ENCODE measurements around the gene SLAMF6. TPM values are rescaled to one million over a fixed set of nuclear protein-coding genes. Genes with fewer than 3 reads are reported as not detected.
"Not testable (repeated sequence)": the region's sequence is repeated elsewhere in the genome, so short reads cannot be mapped to it uniquely, and the experiment has no call there.

The SLAMF6 gene
- total and polyA plus RNA-seq, 2 experiments from 2014 or later: not detected

DNA sequence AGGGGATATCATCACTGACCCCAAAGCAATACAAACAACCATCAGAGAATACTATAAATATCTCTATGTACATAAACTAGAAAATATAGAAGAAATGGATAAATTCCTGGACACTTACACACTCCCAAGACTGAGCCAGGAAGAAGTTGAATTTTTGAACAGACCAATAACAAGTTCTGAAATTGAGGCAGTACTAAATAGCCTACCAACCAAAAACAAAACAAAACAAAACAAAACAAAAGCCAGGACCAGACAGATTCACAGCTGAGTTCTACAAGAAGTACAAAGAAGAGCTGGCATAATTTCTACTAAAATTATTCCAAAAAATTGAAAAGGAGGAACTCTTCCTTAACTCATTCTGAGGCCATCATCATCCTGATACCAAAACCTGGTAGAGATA lies 37.8 kb upstream of the SLAMF6 start:
- H3K27ac ChIP-seq: no peak overlapping the region
- no peak overlapping the region for H3K4me2 ChIP-seq
- DNase-seq (ENCODE audit: low spot score): no peak
- no peaks in the 10 kb centered on the region for H3K79me2 ChIP-seq
- peaks cover 5% of the 10 kb centered on the region for H3K9me3 ChIP-seq (ENCODE audit: low read depth)
- H3K9me2 ChIP-seq (replicated peaks; ENCODE audit: insufficient read depth): no peaks in the 10 kb centered on the region
- TF ChIP-seq EZH2 (IDR thresholded peaks at IDR 0.05; ENCODE audit: borderline replicate concordance): no peak
- no peak for TF ChIP-seq EZH2phosphoT487 (IDR thresholded peaks at IDR 0.05; ENCODE audit: low read depth, severe bottlenecking, unreplicated experiment)
- TF ChIP-seq, protein P1, sequence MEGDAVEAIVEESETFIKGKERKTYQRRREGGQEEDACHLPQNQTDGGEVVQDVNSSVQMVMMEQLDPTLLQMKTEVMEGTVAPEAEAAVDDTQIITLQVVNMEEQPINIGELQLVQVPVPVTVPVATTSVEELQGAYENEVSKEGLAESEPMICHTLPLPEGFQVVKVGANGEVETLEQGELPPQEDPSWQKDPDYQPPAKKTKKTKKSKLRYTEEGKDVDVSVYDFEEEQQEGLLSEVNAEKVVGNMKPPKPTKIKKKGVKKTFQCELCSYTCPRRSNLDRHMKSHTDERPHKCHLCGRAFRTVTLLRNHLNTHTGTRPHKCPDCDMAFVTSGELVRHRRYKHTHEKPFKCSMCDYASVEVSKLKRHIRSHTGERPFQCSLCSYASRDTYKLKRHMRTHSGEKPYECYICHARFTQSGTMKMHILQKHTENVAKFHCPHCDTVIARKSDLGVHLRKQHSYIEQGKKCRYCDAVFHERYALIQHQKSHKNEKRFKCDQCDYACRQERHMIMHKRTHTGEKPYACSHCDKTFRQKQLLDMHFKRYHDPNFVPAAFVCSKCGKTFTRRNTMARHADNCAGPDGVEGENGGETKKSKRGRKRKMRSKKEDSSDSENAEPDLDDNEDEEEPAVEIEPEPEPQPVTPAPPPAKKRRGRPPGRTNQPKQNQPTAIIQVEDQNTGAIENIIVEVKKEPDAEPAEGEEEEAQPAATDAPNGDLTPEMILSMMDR (IDR thresholded peaks at IDR 0.05; ENCODE audit: poor library complexity): no peak
- H3K27me3 ChIP-seq: no peaks in the 10 kb centered on the region
- H3K4me3 ChIP-seq: no peak overlapping the region
- no peak overlapping the region for H2AFZ ChIP-seq
- H3K4me1 ChIP-seq (ENCODE audit: insufficient read depth): no peaks in the 10 kb centered on the region
- no peaks in the 10 kb centered on the region for H3K36me3 ChIP-seq (replicated peaks; ENCODE audit: insufficient read depth, low read depth)
- H4K20me1 ChIP-seq (ENCODE audit: insufficient read depth, poor library complexity, severe bottlenecking): no peaks in the 10 kb centered on the region

DNA sequence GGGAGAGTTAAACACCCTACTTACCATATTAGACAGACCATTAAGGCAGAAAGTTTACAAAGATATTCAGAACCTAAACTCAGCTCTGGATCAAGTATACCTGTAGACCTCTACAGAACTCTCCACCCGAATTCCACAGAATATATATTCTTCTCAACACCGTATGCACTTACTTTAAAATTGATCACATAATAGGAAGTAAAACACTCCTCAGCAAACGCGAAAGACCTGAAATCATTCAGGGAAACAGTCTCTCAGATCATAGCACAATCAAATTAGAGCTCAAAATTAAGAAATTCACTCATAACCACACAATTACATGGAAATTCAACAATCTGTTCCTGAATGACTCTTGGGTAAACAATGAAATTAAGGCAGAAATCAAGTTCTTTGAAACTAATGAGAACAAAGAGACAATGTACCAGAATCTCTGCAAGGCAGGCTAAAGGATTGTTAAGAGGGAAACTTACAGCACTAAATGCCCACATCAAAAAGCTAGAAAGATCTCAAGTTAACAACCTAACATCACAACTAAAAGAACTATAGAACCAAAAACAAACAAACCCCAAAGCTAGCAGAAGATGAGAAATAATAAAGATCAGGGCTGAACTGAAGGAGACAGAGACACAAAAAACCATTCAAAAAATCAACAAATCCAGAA lies 37.1 kb upstream of the SLAMF6 start:
- H3K9me2 ChIP-seq (replicated peaks; ENCODE audit: insufficient read depth): no peaks in the 10 kb centered on the region
- H2AFZ ChIP-seq: no peak overlapping the region
- 89% methylated on average over 4 of the region's 4 CpGs for WGBS (ENCODE audit: low lambda C conversion rate, missing lambda C conversion rate)
- no peak overlapping the region for H3K27ac ChIP-seq
- peaks cover 5% of the 10 kb centered on the region for H3K9me3 ChIP-seq (ENCODE audit: low read depth)
- H3K36me3 ChIP-seq (replicated peaks; ENCODE audit: insufficient read depth, low read depth): no peaks in the 10 kb centered on the region
- H4K20me1 ChIP-seq (ENCODE audit: insufficient read depth, poor library complexity, severe bottlenecking): no peaks in the 10 kb centered on the region
- no peak for DNase-seq (ENCODE audit: low spot score)
- no peaks in the 10 kb centered on the region for H3K27me3 ChIP-seq
- no peak overlapping the region for H3K4me3 ChIP-seq
- H3K79me2 ChIP-seq: no peaks in the 10 kb centered on the region
- TF ChIP-seq, protein P1 (IDR thresholded peaks at IDR 0.05; ENCODE audit: poor library complexity): no peak
- TF ChIP-seq EZH2phosphoT487 (IDR thresholded peaks at IDR 0.05; ENCODE audit: low read depth, severe bottlenecking, unreplicated experiment): no peak
- no peak for TF ChIP-seq EZH2 (IDR thresholded peaks at IDR 0.05; ENCODE audit: borderline replicate concordance)
- no peak overlapping the region for H3K4me2 ChIP-seq
- no peaks in the 10 kb centered on the region for H3K4me1 ChIP-seq (ENCODE audit: insufficient read depth)

DNA sequence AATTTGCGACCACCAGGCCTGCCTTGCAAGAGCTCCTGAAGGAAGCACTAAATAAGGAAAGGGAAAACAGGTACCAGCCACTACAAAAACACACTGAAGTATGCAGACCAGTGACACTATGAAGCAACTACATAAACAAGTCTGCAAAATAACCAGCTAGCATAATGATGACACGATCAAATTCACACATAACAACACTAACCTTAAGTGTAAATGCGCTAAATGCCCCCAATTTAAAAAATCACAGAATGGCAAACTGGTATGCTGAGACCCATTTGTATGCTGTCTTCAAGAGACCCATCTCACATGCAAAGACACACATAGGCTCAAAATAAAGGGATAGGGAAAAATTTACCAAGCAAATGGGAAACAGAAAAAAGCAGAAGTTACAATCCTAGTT lies 36.4 kb upstream of the SLAMF6 start:
- DNase-seq (ENCODE audit: low spot score); H3K9me3 ChIP-seq (ENCODE audit: low read depth); H3K9me2 ChIP-seq (replicated peaks; ENCODE audit: insufficient read depth); H2AFZ ChIP-seq; H3K36me3 ChIP-seq (replicated peaks; ENCODE audit: insufficient read depth, low read depth); H3K4me3 ChIP-seq; H3K4me2 ChIP-seq; H3K4me1 ChIP-seq (ENCODE audit: insufficient read depth); H3K27me3 ChIP-seq; H4K20me1 ChIP-seq (ENCODE audit: insufficient read depth, poor library complexity, severe bottlenecking); H3K79me2 ChIP-seq; H3K27ac ChIP-seq: not testable (repeated sequence)
- 94% methylated on average over 3 of the region's 3 CpGs for WGBS (ENCODE audit: low lambda C conversion rate, missing lambda C conversion rate)

DNA sequence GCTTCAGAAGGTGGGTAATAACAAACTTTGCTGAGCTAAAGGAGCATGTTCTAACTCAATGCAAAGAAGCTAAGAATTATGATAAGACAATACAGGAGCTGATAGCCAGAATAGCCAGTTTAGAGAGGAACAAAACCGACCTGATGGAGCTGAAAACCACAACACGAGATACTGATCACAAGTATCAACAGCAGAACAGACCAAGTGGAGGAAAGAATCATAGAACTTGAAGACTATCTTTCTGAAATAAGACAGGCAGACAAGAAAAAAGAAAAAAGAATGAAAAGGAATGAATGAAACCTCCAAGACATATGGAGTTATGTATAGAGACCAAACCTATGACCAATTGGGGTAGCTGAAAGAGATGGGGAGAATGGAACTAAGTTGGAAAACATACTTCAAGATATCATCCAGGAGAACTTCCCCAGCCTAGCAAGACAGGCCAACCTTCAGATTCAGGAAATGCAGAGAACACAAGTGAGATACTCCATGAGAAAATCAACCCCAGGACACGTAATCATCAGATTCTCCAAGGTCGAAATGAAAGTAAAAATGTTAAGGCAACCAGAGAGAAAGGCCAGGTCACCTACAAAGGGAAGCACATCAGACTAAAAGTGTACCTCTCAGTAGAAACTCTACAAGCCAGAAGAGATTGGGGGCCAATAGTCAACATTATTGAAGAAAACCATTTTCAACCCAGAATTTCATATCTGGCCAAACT lies 35.8 kb upstream of the SLAMF6 start:
- no peaks in the 10 kb centered on the region for H3K36me3 ChIP-seq (replicated peaks; ENCODE audit: insufficient read depth, low read depth)
- H3K4me1 ChIP-seq (ENCODE audit: insufficient read depth): no peaks in the 10 kb centered on the region
- no peak overlapping the region for H3K4me2 ChIP-seq
- H3K27ac ChIP-seq: no peak overlapping the region
- no peak for DNase-seq (ENCODE audit: low spot score)
- no peak overlapping the region for H3K4me3 ChIP-seq
- H4K20me1 ChIP-seq (ENCODE audit: insufficient read depth, poor library complexity, severe bottlenecking): no peaks in the 10 kb centered on the region
- no peaks in the 10 kb centered on the region for H3K9me2 ChIP-seq (replicated peaks; ENCODE audit: insufficient read depth)
- 83% methylated on average over 4 of the region's 4 CpGs for WGBS (ENCODE audit: low lambda C conversion rate, missing lambda C conversion rate)
- no peaks in the 10 kb centered on the region for H3K27me3 ChIP-seq
- no peak for TF ChIP-seq EZH2 (IDR thresholded peaks at IDR 0.05; ENCODE audit: borderline replicate concordance)
- TF ChIP-seq, protein P1 (IDR thresholded peaks at IDR 0.05; ENCODE audit: poor library complexity): no peak
- TF ChIP-seq EZH2phosphoT487 (IDR thresholded peaks at IDR 0.05; ENCODE audit: low read depth, severe bottlenecking, unreplicated experiment): no peak
- H2AFZ ChIP-seq: no peak overlapping the region
- H3K9me3 ChIP-seq (ENCODE audit: low read depth): peaks cover 5% of the 10 kb centered on the region
- no peaks in the 10 kb centered on the region for H3K79me2 ChIP-seq

Data from hepatocyte (in vitro differentiated cells).